ENCODE data around the gene MYL10.

MYL10 gene

DNA sequence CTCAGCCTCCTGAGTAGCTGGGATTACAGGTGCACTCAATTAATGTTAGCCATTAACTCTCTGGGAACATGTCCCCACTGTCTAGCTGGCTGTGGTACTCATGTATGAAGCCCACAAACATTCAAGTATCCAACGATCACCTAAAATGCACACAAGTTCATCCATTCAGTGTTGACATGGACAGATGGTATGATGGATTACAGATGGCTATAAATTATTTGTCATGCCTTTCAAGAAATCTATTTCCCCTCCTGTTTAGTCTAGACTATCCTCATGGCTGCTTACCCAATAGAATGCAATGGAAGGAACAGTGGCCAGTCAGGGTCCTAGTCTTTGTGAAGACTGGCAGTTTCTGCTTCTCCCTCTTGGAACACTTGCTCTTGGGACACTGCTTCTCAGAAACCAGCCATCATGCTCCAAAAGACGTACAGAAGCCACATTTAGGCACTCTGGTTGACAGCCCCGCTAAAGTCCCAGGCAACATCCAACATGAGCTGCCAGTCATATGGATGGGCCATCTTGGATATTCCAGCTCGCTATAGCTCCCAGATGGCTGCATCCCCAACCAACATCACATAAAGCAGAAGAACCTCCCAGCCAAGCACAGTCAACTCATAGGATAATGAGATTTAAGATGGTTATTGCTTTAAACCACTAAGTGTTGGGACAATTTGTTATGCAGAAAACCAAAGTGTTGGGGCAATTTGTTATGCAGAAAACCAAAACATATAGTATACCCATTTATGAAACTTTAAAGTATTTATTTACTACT lies 33.1 kb downstream of the MYL10 start:
- DNase-seq: no peak
- no peak for ATAC-seq

DNA sequence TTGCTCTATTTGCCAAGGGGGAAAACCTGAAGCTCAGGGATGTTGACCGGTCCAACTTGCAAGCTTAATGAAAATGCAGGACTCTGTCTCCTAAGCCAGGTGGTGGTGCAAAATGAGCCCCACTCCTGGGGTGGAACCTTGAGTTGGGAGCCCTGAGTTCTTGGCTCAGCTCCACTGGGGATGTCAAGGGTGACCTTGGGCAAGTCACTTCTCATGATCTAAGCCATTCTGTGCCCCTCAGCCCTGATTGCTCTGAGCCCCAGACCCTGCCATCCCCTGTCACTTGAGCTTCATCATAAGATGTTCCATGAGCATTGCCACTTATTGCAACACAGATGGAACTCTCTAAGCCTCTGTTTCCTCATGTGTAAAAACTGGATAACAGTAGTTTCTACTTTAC lies 33.9 kb downstream of the MYL10 start:
- ATAC-seq (no peak), DNase-seq (no peak)

DNA sequence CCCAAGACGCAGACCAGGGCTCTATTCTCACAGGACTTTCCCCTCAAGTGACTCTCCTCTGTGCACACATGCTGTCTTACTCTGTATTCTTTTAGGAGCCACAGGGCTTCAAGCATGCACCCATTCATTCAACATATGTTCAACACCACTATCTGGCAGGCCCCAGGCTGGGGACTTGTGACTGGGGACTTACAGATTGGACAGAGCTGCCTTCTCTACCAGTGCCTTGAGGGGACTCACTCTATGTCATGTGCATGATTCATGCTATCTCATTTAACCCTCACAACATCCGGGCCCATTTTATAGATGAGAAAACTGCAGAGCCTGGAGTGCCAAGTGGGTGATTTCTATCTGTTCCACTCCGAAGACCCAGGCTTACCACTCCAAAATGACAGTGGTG lies 34.3 kb downstream of the MYL10 start:
- ATAC-seq (no peak), DNase-seq (no peak)

DNA sequence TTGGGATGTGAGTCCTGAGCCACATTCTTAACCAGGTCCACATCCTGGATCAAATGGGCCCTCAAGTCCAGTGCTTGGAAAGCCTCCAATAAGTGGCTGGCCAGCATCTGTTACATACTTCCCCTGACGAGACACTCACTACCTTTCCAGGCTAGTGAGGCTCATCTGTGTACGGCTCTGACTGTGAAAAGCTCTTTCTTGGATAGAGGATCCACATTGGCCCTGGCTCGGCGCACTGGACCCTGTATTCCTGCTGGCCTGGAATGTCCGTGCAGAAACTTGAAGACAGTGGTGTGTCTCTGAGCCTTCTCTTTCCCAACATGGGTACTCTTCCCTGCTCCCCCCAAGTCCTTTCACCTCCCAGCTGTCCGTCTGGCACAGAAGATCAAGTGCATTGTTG lies 35.5 kb downstream of the MYL10 start:
- ATAC-seq: no peak
- DNase-seq: no peak

DNA sequence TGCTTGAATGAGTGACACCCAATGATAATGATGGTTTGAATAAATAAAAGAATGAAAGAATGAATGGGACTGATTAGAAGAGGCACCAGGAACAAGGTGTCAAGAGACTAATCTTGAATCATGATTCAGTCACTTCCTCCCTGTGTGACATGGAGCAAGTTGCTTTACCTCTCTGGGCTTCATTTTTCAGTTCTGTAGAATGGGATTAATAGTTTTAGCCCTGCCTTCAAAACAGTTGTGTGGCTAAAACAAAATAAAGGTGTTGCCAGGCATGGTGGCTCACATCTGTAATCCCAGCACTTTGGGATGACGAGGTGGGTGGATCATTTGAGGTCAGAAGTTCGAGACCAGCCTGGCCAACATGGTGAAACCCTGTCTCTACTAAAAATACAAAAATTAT lies 37.6 kb downstream of the MYL10 start:
- ATAC-seq (no peak), DNase-seq (no peak)

DNA sequence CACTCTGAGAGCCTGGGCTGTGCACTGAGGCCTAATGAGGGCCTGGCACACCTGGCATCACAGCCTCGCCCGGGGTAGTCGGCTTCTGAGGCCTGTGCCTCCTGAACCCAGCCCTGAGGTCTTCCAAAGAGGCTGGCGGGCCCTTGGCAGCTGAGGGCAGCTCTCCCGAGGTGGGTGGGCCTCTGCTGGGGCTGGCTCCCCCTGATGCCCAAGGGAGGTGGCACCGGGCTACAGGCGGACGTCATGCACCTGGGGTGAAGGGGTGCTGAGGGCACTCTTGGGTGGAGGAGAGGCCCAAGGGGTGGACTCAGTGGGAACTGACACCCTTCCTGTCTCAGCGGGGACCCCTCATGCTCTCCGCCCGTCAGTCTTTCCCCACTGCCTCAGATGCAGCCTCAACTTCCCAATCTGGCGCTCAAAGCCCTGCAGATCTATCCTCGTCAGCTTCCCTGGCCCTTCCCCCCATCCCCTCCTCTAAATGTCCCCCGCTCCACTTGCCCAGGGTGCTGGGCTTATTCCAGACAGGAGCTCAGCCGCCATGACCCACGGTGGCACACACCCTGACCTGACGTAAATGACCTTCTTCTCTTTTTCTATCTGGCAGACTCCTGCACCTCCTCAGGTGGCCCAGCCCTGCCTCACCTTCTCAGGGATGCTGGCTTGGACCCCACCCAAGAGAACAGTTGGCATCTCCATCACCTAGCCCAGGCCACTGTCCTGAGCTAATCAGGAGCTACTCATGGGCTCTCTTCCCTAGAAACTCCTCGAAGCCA lies 38.2 kb downstream of the MYL10 start:
- ATAC-seq (no peak), DNase-seq (no peak)

DNA sequence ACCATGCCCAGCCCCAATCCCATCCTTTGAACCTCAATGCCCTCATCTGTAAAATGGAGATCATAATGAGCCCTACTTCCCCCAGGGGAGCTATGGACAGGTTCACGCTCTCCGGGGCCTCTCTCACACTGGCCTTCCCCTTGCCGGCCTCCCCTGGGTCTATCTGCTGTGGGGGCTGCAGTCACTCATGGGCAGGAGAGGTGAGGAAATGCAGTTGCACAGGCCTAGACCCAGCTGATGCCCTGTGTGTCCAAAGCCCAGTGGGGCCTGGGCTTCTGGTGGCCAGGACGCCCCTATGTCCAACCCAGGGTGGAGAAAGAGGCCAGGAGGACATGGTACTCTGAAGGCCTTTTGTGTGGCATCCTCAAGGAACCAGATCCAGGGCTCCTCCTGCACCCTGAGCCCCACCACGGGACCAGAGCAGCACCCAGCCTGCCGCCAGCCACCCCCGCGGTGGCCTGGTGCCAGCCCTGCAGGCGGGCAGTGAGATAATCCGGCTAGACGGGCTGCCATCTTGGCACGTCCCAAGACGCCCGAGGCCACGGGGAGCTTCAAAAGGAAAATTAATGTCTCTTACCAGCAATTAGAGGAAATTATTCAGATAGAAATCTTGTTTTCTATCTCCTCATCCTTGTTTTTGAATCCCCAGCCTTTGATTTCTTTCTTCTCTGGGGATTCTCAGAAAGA lies 39.0 kb downstream of the MYL10 start:
- DNase-seq: no peak
- no peak for ATAC-seq

DNA sequence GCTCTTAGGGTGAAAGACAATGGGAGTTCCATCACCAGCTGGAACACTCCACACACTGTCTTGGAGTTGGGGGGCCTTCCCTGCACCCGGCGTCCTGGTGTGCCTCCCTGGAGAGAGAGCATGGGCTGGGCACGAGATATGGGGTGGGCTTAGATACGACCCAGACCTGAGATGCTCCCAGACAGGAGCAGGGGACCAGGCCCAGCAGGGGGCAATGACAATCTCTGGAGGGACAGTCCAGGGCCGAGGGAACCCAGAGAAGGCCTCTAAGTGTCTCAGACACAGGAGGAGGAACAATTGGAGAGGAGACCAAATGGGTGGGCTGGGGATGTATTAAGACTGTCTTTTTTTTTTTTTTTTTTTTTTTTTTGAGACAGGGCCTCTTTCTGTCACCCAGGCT lies 40.0 kb downstream of the MYL10 start:
- DNase-seq (no peak), ATAC-seq (no peak)

DNA sequence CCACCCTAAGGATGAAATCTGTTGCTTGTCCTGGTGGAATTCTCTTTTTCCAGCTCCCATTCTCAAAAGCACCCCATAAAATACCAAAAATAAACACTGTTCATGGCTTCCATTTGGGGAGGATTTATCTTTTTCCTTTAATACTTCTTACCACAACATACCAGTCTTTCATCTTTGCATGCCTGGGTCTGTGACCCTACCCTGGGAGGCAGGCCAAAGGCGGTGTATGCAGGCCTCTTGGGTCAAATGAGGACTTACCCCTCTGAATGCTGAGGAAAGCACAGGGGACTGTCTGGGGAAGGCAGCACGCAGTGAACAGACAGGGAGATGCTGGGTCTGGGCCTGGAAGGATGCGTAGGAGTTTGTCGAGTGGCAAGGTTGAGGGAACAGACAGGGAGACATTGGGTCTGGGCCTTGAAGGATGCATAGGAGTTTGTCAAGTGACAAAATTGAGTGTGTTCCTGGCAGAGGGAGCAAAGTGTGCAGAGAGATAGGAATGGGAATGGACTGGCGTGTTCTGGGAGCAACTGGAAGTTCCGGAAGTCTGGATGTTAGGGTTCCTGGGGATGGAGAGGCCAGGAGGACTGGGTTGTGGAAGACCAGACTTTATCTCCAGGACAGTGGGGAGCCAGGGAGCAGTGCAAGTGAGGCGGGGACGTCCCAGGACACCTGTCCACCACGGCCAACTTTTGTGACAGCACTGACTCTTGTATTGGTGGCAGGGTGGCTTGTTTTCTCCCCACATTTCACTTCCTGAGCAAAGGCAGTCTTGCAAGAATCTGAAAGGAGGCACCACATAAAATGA lies 40.8 kb downstream of the MYL10 start:
- ATAC-seq: no peak
- no peak for DNase-seq

DNA sequence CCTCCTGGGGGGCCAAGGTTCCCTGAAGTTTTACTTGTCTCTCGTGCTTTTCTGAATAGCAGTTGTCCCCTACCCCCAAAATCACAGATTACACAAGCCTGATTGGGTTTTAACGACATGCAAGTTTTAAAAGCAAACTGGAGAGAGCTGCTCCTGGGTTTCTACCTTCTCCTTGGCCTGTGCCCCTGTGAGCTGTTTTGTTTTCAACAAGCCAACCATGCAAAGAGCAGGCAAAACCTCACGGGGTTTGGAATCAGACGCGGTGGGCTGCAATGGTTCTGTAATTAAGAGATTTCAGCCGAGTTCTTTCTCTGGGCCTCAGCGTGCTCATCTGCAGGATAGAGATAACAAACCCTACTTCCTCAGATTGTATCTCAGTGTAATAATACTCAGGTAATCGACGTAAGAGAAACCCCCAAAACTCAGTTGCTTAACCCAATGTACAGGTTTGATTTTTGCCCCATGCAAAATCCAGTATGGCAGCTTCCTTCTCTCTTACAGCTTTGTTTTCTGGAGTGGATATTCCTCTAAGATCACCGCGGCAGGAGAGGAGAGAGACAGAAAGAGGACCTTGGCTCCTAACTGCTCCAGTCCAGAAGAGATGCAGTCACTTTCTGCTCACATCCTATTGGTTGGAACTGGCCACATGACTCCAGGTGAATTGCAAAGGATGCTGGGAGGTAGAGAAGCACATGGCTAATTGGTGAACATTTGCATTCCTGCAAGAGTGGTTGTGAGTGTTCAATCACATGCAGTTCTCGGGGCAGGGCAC lies 42.0 kb downstream of the MYL10 start:
- no peak for ATAC-seq
- no peak for DNase-seq

DNA sequence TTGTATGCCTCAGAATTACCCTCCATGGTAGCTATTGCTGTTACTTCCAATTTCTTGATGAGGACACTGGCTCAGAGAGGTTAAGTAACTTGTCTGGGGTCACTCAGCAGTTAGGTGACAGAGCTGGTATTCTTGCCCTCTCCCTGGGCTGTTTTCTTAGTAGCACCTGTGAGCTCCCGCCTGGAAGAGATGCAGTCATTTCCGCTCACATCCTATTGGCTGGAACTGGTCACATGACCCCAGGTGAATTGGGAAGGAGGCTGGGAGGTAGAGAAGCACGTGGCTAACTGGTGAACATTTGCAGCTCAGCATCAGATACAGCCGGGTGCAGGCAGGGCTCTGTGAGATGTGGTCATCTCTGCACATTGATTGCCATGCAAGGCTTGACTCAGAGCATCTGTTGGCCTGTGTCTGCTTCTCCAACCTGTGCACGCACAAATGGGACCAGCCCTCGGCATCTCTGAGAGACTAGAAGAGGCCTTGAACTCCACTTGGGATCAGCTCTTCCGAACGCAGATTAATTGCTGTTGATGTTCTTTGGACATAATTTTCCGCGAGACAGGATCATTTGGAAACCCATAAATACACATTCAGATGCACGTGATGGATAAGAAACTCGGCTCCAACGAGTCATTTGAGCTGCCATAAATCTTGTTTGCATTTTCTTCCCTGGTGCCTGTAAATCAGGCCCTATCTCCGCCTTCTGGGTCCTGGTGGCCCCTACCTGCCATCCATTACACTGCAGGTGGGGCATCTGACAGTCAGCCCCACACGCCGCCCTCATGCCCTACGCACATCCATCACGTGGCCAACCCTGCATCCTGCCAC lies 42.8 kb downstream of the MYL10 start:
- DNase-seq (no peak), ATAC-seq (no peak)

DNA sequence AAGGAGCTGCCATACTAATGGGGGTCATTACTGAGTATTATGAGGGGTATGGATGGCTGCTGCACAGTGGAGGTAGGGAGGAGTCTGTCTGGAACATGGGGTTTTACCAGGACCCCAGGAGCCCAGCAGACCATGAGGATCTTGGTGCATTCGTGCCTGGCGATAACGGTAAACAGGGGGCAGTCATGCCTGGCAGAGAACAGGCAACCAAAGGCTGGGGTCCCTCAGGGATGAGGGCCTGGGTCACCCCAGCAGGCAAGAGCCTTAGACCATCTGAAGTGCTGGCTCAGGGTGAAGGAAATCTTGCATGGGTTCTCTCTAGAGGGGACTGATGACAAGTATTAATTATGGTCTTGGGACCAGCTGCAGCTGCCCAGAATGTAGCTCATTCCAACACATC lies 46.1 kb downstream of the MYL10 start:
- DNase-seq (no peak), ATAC-seq (no peak)

DNA sequence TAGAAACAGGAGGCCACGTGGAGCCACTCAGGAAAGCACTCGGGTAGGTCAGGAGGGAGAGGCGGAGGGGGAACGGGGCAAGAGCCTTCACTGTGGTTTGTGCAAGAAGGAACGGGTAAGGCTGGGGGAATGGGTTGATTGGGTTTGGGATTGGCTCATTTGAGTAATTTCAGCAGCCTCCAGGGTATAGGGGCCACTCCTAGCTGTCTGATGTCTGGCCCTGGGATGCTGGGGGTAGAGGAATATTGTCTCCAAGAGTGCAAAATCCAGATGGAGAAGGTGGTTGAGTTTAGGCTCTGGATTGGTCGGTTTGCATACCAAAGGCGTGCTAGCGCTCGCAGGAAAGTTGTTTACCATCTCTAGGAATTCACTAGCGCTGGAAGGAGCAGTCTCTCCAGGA lies 47.2 kb downstream of the MYL10 start:
- DNase-seq (no peak), ATAC-seq (no peak)

DNA sequence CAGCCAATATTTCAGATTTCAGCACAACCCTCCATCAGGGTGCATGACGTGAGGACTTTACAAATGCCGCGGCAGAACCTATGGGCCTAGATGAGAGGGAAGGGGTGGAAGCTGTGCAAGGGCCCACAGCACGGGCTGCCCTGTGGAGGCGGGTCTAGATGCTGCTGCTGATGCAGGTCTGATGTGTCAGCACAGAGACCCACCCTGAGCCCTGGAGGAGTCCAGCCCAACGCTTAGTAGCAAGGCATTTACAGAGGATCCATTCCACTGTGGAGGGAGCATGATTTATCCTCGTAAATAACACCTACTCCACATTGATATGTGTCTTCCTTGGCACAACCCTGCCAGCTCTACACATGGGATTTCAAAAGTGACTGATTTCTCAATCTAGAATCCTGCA lies 48.5 kb downstream of the MYL10 start:
- ATAC-seq: no peak
- DNase-seq: no peak

DNA sequence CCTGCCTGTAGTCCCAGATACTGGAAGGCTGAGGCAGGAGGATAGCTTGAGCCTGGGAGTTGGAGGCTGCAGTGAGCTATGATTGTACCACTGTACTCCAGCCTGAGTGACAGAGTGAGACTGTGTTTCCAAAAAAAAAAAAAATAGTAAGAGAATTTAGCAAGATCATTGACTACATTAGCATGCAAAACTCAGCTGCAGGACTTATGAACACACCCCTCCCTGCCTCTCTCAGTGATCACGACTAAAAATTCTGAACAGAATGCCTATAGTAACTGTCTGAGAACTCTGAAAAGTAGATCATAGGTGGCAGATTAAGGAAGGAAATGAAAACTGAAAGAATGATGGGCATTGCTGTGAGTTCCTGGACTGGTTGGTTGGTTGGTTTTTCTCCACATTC lies 50.5 kb downstream of the MYL10 start:
- DNase-seq (no peak), ATAC-seq (no peak)

DNA sequence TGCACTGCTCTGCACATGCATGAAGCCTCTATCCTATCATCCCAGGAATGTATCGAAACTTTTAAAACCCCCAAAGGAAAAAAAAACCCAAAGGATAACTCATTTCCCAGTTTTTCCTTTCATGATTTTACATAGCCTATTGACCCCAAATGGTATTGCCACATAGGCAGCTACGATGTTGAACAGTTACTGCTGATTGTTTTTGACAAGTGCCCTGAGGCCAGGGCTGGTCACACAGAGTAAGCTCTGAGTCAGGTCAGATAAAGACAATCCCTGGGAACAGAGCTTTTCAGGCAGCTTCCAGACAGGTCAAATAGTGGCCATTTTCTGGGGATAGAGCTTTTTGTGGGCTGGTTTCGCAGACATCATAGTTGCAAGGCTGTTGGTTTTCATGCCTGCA lies 52.1 kb downstream of the MYL10 start:
- DNase-seq: no peak
- no peak for ATAC-seq

DNA sequence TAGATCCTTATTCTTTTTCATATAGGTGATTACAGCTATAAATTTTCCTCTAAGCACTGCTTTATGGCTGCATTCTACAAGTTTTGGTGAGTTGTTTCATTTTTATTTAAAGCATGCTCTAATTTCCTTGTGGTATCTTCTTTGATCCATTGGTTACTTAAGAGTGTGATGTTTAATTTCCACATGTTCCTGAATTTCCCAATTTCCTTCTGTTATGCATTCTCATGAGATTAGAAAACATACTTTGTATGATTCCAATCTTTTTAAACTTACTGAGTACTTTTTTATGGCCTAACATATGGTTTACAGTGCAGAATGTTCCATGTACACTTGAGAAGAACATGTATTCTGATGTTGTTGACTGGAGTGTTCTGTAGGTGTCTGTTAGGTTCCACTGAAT lies 53.4 kb downstream of the MYL10 start:
- no peak for DNase-seq
- ATAC-seq: no peak

DNA sequence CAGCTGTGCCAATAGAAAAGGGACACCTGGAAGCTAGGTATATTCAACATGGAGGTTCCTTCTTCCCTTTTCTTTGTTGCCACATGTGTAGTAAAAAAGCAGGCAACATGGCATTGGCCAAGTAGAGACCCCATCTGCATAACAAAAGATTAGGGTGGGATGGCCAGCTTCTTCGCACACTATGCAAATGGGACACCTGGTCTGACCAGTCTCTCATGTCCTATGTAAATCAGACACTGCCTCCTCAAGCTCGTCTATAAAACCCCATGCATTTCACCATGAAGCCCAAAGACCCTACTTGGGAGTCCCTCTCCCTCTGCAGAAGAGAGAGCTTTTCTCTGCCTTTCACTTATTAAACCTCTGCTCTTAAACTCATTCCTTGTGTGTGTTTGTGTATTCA lies 53.9 kb downstream of the MYL10 start:
- DNase-seq (no peak), ATAC-seq (no peak)

DNA sequence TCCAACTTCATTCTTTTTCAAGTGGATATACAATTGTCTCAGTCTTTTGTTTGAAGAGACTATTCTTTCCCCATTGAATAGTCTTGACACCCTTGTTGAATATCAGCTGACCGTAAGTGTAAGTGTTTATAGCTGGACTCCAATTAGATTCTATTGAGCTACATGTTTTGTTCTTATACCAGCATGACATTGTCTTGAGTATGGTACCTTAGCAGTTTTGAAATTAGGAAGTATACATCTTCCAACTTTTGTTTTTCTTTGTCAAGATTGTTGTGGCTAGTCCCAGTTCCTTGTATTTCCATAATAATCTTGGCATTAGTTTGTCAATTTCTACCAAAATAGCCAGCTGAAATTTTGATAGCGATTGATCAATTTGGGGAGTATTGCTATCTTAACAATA lies 56.9 kb downstream of the MYL10 start:
- ATAC-seq: no peak
- no peak for DNase-seq

DNA sequence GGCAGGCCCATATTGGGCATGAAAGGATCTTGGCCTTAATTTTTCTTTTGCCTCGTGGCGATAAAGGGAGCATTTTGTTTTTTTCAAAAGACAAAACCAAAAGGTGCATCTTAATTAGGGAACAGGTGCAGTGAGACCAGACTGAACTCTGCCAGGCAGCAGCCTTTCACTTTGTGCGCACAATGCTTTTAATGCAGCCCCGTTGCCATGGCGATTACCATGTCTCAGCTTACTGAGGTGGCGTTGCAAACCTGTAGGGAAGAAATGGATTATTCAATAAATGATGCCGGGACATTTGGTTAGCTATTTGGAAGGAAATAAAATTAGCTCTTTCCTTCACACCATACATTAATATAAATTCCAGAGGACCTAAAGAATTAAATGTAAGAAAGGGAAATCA lies 61.9 kb downstream of the MYL10 start:
- no peak for ATAC-seq
- DNase-seq: no peak
